ENCODE results near the gene NHSL1.

The NHSL1 gene

GRCh38 chr6:138499303-138500018, at the start of gene NHSL1:
Gene NHSL1 (minus strand): TSS chr6:138499494. CDS start chr6:138499290, 204 bp downstream.
- DNase-seq: peak; percentile 22
- TF ChIP-seq CTCF (IDR thresholded peaks at IDR 0.05): no peak
- Mint-ChIP-seq H3K36me3 (ENCODE audit: low read depth) (peaks cover 18% of the 10 kb centered on the region), H3K27me3 (ENCODE audit: low read depth, poor library complexity) (peaks cover 9% of the 10 kb centered on the region), H3K4me3 (peak within 1 kb of the TSS; percentile 71), H3K27ac (peak within 1 kb of the TSS; percentile 23), H3K4me1 (peaks cover 59% of the 10 kb centered on the region), H3K9me3 (no peaks in the 10 kb centered on the region)

GRCh38 chr6:138546733-138547185, 47.5 kb upstream of the NHSL1 start:
- Mint-ChIP-seq H3K27me3 (ENCODE audit: low read depth, poor library complexity) (no peaks in the 10 kb centered on the region), H3K36me3 (ENCODE audit: low read depth) (no peaks in the 10 kb centered on the region), H3K9me3 (no peaks in the 10 kb centered on the region), H3K27ac (peak overlapping the region; percentile 43), H3K4me3 (no peak overlapping the region), H3K4me1 (peaks cover 29% of the 10 kb centered on the region)
- DNase-seq: no peak
- TF ChIP-seq CTCF (IDR thresholded peaks at IDR 0.05): no peak

- Mint-ChIP-seq H3K36me3 (ENCODE audit: low read depth) (no peaks in the 10 kb centered on the region), H3K27me3 (ENCODE audit: low read depth, poor library complexity) (no peaks in the 10 kb centered on the region), H3K4me1 (peaks cover 29% of the 10 kb centered on the region), H3K9me3 (no peaks in the 10 kb centered on the region), H3K27ac (peak overlapping the region; percentile 44), H3K4me3 (peak overlapping the region; percentile 63)
- peak; percentile 59 for DNase-seq
- TF ChIP-seq CTCF (IDR thresholded peaks at IDR 0.05): no peak
Observed at GRCh38 chr6:138545621-138545980, 46.3 kb upstream of the NHSL1 start.

- TF ChIP-seq CTCF (IDR thresholded peaks at IDR 0.05): no peak
- Mint-ChIP-seq H3K4me1 (peaks cover 29% of the 10 kb centered on the region), H3K4me3 (peak overlapping the region; percentile 2), H3K36me3 (ENCODE audit: low read depth) (no peaks in the 10 kb centered on the region), H3K27ac (no peak overlapping the region), H3K9me3 (no peaks in the 10 kb centered on the region), H3K27me3 (ENCODE audit: low read depth, poor library complexity) (no peaks in the 10 kb centered on the region)
- no peak for DNase-seq
Observed at GRCh38 chr6:138544501-138544900, 45.2 kb upstream of the NHSL1 start.

- H3K9me3 Mint-ChIP-seq: no peaks in the 10 kb centered on the region
- H3K36me3 Mint-ChIP-seq (ENCODE audit: low read depth): no peaks in the 10 kb centered on the region
- no peak for DNase-seq
- no peak overlapping the region for H3K4me3 Mint-ChIP-seq
- H3K4me1 Mint-ChIP-seq: peaks cover 32% of the 10 kb centered on the region
- H3K27me3 Mint-ChIP-seq (ENCODE audit: low read depth, poor library complexity): no peaks in the 10 kb centered on the region
- TF ChIP-seq CTCF (IDR thresholded peaks at IDR 0.05): no peak
- no peak overlapping the region for H3K27ac Mint-ChIP-seq
Observed at GRCh38 chr6:138543657-138544056, 44.4 kb upstream of the NHSL1 start.

Measured in nephron progenitor cell (in vitro differentiated cells).